NCI-H82 treated with DMSO at 0.1 percent for 48 hours (cell line): Measurements from ENCODE around the gene TECPR1.

Experiments used
- DNase-seq: peaks from one replicate; lab custom pipeline; 2025; ENCODE audit not compliant: unreplicated experiment; lab: John Stamatoyannopoulos, UW

The TECPR1 gene

GRCh38 chr7:98196706-98197605 is 55.1 kb downstream of the TECPR1 start:
- DNase-seq: no peak

GRCh38 chr7:98194672-98195457 is 57.2 kb downstream of the TECPR1 start:
- DNase-seq: no peak

- no peak for DNase-seq
Observed at GRCh38 chr7:98194186-98194585, 57.8 kb downstream of the TECPR1 start.

- no peak for DNase-seq
Observed at GRCh38 chr7:98193474-98194180, 58.4 kb downstream of the TECPR1 start.

GRCh38 chr7:98192781-98193457 is 59.1 kb downstream of the TECPR1 start:
- DNase-seq: no peak

GRCh38 chr7:98191668-98192431 is 60.2 kb downstream of the TECPR1 start:
- no peak for DNase-seq

GRCh38 chr7:98189559-98189958 is 62.5 kb downstream of the TECPR1 start:
- no peak for DNase-seq

GRCh38 chr7:98187138-98187502 is 64.9 kb downstream of the TECPR1 start:
- DNase-seq: no peak

GRCh38 chr7:98186452-98187137 is 65.4 kb downstream of the TECPR1 start:
- no peak for DNase-seq

GRCh38 chr7:98185101-98185500 is 66.9 kb downstream of the TECPR1 start:
- DNase-seq: no peak

- no peak for DNase-seq
Observed at GRCh38 chr7:98180751-98181150, 71.3 kb downstream of the TECPR1 start.

- DNase-seq: no peak
Observed at GRCh38 chr7:98178762-98179490, 73.1 kb downstream of the TECPR1 start.

- no peak for DNase-seq
Observed at GRCh38 chr7:98178321-98178720, 73.7 kb downstream of the TECPR1 start.

GRCh38 chr7:98177553-98177952 is 74.5 kb downstream of the TECPR1 start:
- DNase-seq: no peak

- DNase-seq: no peak
Observed at GRCh38 chr7:98175260-98175940, 76.6 kb downstream of the TECPR1 start.

GRCh38 chr7:98174334-98175259 is 77.4 kb downstream of the TECPR1 start:
- DNase-seq: no peak

- DNase-seq: no peak
Observed at GRCh38 chr7:98171449-98171848, 80.6 kb downstream of the TECPR1 start.
